Cerebellar cortex (tissue), 1 donor: ENCODE results near the gene SLC38A10.

Experiments
- DNase-seq: peaks from one replicate; pipeline ENCODE4 v3.0.0-alpha.2; 2015; ENCODE audit warnings: low spot score

SLC38A10 gene

DNA sequence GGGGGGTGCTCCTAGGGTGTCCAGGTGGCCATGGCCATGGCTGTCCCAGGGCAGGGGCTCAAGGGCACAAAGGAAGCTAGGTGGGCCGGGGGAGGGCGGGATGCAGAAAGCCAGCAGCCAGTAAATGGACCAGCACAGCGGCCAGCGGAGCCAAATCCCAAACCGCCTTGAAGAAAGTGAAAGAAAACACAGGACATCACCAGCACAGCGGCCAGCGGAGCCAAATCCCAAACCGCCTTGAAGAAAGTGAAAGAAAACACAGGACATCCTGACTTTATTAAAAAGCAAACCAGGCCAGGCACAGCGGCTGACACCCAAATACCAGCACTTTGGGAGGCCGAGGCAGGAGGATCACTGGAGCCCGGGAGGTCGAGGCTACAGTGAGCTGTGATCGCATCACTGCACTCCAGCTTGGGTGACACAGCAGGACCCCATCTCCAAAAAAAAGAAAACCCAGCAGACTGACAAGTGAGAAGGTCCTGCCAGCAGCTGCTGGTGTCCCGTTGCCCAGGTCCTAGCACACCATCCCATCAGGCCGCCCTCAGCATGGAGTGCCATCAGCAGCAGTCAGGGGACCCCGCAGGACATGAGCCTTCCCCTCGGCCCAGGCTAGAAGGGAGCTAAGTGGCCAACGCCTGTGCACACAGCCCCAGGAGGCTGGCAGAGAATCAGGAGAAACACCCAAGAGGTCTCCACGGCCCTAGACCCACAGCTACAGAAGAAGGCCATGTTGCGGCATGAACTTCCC, 17.0 kb downstream of the SLC38A10 start:
- no peak for DNase-seq

- peak; percentile 43 for DNase-seq
Observed at GRCh38 chr17:81277421-81277820, 17.7 kb downstream of the SLC38A10 start.

- no peak for DNase-seq
Observed at GRCh38 chr17:81276781-81277180, 18.3 kb downstream of the SLC38A10 start.

- no peak for DNase-seq
Observed at GRCh38 chr17:81274471-81274855, 20.6 kb downstream of the SLC38A10 start.

DNA sequence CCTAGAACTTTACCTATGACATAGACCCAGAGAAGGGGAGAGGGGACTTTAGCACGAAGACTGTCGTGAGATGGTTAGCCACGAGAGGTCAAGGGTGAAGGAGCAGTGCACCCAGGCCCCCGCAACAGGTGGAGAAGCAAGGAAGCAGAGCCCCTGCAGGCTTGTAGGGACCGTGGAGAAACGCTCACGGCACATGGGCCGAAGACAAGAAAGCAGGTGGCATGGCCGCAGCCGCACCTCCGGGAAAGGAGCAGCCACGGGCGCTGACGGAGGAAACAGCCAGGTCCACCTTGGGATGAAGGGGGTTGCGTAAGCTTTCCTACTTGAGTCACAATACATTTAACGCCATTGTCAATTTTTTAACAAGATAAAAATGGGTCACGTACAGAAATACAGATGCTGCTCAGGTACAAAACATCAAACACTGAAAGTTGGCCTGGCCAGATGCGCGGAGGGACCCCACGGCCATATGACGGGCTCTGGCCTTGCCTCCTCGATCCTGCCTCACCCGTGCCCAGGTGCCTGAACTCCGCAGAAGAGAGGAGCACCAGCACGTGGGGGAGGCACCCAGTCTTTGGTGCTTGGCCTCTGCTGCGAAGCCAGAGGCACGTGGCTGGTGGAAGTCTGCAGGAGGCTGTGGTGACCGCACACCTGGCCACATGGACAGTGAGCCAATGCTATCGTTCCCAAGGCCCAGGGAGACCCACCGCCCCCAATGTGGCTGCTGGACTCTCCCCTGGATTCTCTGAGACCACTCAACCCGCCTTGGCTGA, 21.2 kb downstream of the SLC38A10 start:
- DNase-seq = no peak

- no peak for DNase-seq
Observed at GRCh38 chr17:81272616-81273015, 22.5 kb downstream of the SLC38A10 start.

GRCh38 chr17:81271226-81271625, 23.9 kb downstream of the SLC38A10 start:
- DNase-seq = no peak

DNA sequence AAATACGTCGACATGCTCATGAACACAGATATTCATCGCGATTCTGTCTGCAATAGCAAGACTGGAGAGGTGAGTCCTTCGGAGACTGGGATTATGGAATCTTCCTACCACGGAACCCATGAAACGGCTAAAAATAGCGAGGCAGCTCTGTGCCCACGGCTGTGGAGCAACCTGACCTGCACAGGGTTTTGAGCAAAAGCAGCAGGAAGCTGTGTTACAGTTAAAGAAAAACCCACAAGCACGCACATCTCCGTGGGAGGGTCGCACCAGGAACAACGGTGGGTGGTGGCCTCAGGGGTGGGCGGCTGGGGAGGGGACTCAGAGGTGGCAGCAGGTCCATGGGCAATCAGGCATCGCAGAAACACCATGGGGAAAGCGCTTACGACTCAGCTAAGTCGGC, 24.8 kb downstream of the SLC38A10 start:
- no peak for DNase-seq

- no peak for DNase-seq
Observed at GRCh38 chr17:81267390-81268067, 27.6 kb downstream of the SLC38A10 start.

- no peak for DNase-seq
Observed at GRCh38 chr17:81265576-81265975, 29.5 kb downstream of the SLC38A10 start.

DNA sequence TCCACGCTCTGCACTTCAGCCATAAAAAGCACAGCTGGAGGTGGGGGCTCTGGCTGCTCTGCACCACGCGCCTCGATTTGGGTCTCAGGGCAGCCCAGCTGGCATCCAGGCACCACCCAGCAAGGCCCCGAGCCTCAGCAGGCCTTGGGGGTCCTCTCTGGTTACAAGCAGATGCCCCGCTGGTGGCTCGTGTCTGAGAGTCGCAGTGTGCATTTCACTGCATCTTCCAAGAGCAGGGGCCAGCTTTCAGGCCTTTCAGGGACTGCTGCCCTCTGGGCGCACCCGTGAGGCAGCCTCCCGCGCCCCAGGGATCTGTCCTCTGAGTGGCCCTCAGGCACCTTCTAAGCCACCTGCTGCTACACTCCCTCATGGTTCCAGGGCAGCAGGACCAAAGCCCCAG, 30.5 kb downstream of the SLC38A10 start:
- no peak for DNase-seq

GRCh38 chr17:81263371-81264181, 31.5 kb downstream of the SLC38A10 start:
- DNase-seq = no peak

GRCh38 chr17:81261582-81262336, 33.3 kb downstream of the SLC38A10 start:
- DNase-seq = no peak

DNA sequence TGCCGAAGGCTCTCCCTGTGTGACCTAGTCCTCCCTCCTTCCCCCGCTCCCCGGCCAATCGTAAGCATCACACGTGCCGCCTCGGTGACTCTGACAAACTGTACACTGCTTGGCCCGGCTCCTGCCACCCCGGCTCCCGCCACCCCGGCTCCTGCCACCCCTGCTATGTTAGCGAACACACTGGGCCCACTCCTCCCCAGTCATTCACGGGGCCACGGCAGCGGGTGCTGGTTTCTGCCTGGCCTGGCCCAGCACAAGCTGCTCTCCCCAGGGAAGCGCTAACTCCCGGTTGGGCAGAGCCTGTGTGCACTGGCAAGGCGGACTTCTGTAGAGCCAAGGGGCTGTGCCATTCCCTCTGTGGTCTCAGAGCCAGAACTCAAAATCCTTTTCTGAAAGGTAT, 34.0 kb downstream of the SLC38A10 start:
- no peak for DNase-seq

DNA sequence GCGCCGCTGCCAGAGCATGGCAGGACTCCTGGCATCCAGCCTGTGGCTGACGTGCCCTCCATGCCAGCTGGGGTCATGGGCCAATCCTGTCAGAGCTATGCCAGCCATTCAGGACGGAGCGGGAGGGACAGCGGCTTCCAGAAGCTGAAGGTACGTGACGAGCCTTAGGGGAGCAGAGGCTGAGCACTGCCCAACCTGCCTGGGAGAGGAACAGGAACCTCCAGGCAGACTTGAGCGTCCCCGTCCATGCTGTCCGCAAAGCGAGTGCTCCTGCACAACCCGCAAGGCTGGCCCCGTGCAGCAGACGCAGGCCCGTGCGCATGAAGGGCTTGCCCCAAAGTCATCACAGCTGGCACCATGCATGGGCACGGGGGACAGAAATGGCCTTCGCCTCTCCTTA, 34.5 kb downstream of the SLC38A10 start:
- no peak for DNase-seq

- no peak for DNase-seq
Observed at GRCh38 chr17:81260171-81260570, 34.9 kb downstream of the SLC38A10 start.

DNA sequence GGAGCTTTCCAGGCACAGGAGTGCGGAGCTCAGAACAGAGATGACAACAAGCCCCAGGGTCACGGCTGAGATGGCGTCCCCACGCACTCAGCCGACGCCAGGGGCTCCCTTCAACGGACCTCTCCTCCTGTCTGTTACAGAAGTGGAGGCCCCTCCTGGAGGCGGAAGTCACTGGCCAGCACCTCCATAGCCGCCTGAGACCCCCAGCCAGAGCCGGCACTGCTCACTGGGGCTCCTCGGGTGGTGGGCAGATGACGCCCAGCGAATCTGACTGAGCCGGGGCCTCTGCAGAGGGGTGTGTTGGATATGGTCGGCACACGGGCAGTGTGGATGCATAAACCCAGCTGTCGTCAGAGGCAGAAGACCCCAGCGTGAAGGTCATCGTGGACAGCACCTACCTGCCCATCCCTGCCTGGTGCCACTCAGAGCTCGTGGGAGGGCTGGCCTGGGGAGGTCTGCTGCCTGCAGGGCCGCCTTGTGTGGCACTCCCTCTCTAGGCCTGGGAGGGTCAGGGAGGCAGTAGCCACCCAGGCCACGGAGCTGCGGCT, 36.0 kb downstream of the SLC38A10 start:
- no peak for DNase-seq

GRCh38 chr17:81258292-81258691, 36.8 kb downstream of the SLC38A10 start:
- no peak for DNase-seq

GRCh38 chr17:81257533-81257932, 37.6 kb downstream of the SLC38A10 start:
- no peak for DNase-seq

GRCh38 chr17:81256616-81257015, 38.5 kb downstream of the SLC38A10 start:
- no peak for DNase-seq
